PFSK-1 (cell line): Measurements from ENCODE around the gene CTSV. TPM values are rescaled to one million over a fixed set of nuclear protein-coding genes. Genes with fewer than 3 reads are reported as not detected.

Experiments
- FOXP2 ChIP-seq: optimal IDR thresholded peaks from 2 replicates; pipeline ENCODE3; 2011; ENCODE audit warnings: borderline replicate concordance, control low read depth, inconsistent platforms; ENCODE audit not compliant: insufficient read depth; ENCODE audit errors: extremely low read length, extremely low read depth
- POLR2AphosphoS5 ChIP-seq: IDR thresholded peaks from 2 replicates; pipeline ENCODE4 v1.6.1; 2012; ENCODE audit warnings: low read depth, mild to moderate bottlenecking, control low read depth, low read length, moderate library complexity
- SIN3A ChIP-seq: IDR thresholded peaks from 2 replicates; pipeline ENCODE4 v1.6.1; 2012; ENCODE audit warnings: mild to moderate bottlenecking, low read length, moderate library complexity, borderline replicate concordance; ENCODE audit not compliant: insufficient read depth
- TAF1 ChIP-seq: IDR thresholded peaks from 2 replicates; pipeline ENCODE4 v1.6.1; 2012; ENCODE audit warnings: low read length, control low read depth, borderline replicate concordance; ENCODE audit not compliant: insufficient read depth
- polyA plus RNA-seq: library from polyadenylated mRNA; unstranded; fragments of >200 nt; gene quantifications from one replicate; pipeline ENCODE4 v1.2.1, GENCODE V29; 2012; ENCODE audit warnings: low read depth, missing spikeins; ENCODE audit not compliant: insufficient read length
- TF ChIP-seq, protein P1 (sequence below), 2 experiments: IDR thresholded peaks; 2 replicates each; pipeline versions ENCODE4 v1.6.1 to v1.8.0; 2011 to 2012; ENCODE audit warnings: low read depth in 2 of 2, low read length in 2 of 2, control low read depth in 1 of 2, inconsistent platforms in 1 of 2, mild to moderate bottlenecking in 1 of 2, moderate library complexity in 1 of 2; ENCODE audit not compliant: insufficient read depth in 1 of 2

CTSV gene
- polyA plus RNA-seq: 0.33 TPM

DNA sequence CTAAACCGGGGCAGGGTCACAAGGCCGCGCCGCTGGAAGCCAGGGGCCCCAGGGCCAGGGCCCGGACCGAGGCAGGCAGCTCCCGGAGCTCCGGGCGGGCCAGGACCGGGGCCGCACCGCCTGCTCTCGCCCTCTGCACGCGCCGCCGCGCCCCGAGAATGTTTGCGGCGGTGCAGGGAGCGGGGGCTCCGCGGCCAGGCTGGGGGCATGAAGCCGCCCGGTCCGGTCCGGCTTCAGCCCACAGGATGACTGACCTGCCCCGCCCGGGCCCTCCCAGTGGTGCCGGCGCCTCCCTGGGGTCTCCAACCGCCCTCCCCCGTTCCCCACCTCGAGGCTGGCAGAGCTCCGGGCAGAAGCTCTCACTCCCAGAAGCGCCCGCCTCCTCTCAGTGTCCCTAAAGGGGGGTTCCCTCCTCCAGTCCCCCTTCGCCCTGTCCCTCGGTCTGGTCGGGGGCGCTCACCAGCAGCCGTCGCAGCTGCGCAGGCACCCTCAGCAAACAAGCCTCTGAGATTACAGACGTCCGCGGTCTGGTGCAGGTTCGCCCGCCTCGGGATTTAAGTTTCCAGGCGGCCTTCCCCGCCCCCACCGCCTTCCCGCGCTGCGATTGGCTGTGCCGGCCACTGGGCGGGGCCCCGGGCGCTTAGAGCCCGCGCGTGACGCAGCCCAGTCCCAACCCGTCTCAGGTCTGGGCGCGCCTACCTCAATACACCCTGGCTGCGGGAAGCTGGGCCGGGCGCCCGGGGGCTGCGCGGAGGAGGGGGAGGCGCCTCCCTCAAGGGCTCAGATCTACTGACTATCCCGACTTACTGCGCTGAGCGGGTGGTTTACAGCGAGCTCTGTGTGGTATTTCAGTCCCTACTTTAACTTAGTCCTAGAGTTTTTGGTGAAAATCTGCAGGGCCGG lies at the start of gene CTSV:
CTSV (minus strand) TSS at position 532 of the 903 bp plus-strand sequence. CDS start 1,099 bp downstream, outside the sequence.
- TF ChIP-seq POLR2AphosphoS5: no peak
- no peak for TF ChIP-seq FOXP2
- no peak for TF ChIP-seq SIN3A

DNA sequence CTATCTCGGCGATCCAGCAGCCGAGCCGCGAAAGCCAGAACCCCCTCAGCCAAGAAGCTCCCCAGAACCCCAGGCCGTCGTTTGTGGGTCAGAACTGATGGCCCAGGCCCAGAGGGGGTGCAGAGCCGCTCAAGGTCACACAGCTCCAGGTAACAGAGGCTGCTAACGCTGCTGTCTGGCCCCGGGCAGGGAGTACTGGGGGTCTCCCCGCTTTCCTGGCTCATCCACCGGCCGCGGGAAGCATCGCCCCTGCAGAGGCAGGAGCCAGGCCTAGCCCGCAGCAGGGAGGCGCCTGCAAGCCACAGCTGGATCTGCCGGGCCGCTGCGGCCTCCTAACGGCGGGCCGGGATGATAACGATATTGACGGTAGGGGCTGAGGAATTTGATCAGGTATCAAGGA lies 39.4 kb upstream of the CTSV start:
- TF ChIP-seq TAF1: no peak
- TF ChIP-seq POLR2AphosphoS5: no peak
- TF ChIP-seq SIN3A: no peak
- TF ChIP-seq FOXP2: no peak
- TF ChIP-seq, protein P1, sequence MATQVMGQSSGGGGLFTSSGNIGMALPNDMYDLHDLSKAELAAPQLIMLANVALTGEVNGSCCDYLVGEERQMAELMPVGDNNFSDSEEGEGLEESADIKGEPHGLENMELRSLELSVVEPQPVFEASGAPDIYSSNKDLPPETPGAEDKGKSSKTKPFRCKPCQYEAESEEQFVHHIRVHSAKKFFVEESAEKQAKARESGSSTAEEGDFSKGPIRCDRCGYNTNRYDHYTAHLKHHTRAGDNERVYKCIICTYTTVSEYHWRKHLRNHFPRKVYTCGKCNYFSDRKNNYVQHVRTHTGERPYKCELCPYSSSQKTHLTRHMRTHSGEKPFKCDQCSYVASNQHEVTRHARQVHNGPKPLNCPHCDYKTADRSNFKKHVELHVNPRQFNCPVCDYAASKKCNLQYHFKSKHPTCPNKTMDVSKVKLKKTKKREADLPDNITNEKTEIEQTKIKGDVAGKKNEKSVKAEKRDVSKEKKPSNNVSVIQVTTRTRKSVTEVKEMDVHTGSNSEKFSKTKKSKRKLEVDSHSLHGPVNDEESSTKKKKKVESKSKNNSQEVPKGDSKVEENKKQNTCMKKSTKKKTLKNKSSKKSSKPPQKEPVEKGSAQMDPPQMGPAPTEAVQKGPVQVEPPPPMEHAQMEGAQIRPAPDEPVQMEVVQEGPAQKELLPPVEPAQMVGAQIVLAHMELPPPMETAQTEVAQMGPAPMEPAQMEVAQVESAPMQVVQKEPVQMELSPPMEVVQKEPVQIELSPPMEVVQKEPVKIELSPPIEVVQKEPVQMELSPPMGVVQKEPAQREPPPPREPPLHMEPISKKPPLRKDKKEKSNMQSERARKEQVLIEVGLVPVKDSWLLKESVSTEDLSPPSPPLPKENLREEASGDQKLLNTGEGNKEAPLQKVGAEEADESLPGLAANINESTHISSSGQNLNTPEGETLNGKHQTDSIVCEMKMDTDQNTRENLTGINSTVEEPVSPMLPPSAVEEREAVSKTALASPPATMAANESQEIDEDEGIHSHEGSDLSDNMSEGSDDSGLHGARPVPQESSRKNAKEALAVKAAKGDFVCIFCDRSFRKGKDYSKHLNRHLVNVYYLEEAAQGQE (IDR thresholded peaks at IDR 0.05; ENCODE audit: insufficient read depth in 1 of 2, low read depth in 2 of 2, low read length in 2 of 2): no peak

DNA sequence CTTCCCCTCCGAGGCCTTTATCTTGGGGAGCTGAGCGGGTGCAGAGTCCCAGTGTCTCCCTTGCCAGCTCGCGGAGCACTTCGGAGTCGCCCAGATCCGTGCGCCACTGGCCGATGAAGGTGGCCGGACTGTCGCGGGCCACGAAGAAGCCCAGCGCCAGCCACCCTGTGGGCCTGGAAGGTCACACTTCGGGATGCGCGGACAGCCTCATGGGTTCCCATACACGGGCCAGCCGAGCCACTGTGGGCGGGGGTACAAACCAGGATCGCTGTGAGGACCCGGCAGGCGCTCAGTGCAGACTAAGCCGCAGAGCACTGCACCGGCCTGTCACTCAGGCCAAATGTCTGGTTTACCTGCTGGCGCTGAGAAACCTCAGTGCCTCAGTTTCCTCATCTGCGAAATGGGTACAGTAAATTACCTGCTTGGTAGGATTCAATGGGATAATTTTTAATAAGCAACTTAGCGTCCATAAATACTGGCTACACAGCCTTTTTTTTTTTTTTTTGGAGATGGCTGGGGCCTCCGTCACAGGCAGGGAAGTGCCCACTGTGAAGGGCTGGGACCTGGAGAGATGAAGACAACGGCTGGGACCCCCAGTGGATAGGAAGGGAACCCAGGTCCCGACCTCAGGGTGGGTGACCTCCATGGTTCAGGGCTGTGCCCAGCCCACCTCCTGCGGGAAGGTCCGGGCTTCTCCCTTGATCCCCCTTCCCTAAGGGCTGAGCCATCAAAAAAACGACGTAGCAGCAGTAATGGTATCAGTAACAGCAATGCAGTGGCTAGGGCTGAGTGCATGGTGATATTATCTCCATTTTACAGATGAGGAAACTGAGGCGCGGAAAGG lies 38.7 kb upstream of the CTSV start:
- TF ChIP-seq FOXP2 (no peak), SIN3A (no peak), TAF1 (no peak), POLR2AphosphoS5 (no peak)
- TF ChIP-seq, protein P1 (IDR thresholded peaks at IDR 0.05; ENCODE audit: insufficient read depth in 1 of 2, low read depth in 2 of 2, low read length in 2 of 2): no peak

DNA sequence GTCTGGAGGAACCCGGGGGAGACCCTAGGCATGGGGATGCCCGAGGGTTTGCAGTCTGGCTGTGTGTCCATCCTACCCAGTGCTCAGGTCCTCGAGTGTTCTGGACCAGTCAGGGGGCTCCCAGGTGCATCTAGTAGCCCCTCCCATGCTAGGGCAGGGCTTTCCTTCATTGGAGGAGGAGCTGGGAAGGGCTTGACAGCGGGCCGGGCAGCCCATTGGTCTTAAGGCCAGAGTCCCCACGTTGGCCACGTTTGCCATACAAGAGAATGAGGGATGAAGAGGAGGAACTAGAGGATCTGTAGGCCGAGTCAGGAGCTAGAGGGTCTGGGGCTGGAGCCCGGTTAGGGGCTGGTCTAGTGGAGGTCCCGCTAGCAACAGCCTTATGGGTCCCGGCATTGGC lies 37.3 kb upstream of the CTSV start:
- TF ChIP-seq FOXP2: no peak
- no peak for TF ChIP-seq SIN3A
- no peak for TF ChIP-seq POLR2AphosphoS5
- no peak for TF ChIP-seq TAF1
- TF ChIP-seq, protein P1 (IDR thresholded peaks at IDR 0.05; ENCODE audit: insufficient read depth in 1 of 2, low read depth in 2 of 2, low read length in 2 of 2): no peak

DNA sequence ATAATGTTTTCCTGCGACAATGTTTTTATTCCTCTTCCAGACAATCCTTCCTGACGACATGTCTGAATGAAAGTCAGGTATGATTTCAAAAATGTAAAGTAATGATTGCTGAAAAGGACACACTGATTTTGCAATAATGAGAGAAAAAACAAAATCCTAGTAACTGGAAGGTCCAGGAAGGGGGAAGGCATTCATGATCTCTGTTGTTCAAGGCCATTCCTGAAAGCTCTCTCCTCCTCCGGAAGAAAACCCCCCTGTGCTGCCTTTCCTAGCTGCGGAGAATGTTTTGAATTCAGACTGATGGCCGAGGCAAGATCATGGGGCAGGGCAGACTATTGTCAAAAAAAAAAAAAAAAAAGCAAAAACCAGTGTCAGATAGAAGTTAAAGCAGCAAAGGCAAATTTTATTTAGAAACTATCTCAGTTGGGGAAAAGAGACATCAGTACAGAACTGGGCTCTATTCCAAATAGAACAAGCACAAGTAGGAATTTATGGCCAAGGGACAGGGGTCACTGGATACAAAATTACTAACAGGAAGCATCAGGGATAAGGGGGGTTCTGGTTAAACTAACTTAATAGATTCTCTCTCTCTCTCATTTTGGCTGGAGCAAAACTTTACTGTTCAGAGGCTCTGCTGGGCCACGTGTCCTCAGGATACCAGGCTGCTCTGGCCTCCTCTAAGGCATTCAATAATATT lies 36.5 kb upstream of the CTSV start:
- TF ChIP-seq SIN3A (no peak), FOXP2 (no peak), TAF1 (no peak), POLR2AphosphoS5 (no peak)
- TF ChIP-seq, protein P1 (IDR thresholded peaks at IDR 0.05; ENCODE audit: insufficient read depth in 1 of 2, low read depth in 2 of 2, low read length in 2 of 2): no peak
